ENCODE measurements around the gene C1QTNF8.
A peak's percentile ranks its signal among the peaks of the same experiment; 100 is the strongest.

The C1QTNF8 gene

GRCh38 chr16:1058216-1058615, 37.8 kb downstream of the C1QTNF8 start:
- TF ChIP-seq CTCF (conservative IDR thresholded peaks at IDR 0.05; ENCODE audit: low read length): no peak
- no peak overlapping the region for H3K4me3 ChIP-seq (ENCODE audit: low read length)
- DNase-seq (ENCODE audit: low read depth): no peak

- DNase-seq (ENCODE audit: low read depth): no peak
- H3K4me3 ChIP-seq (ENCODE audit: low read length): no peak overlapping the region
- peak; percentile 55 for TF ChIP-seq CTCF (conservative IDR thresholded peaks at IDR 0.05; ENCODE audit: low read length)
Observed at GRCh38 chr16:1057252-1057932, 38.7 kb downstream of the C1QTNF8 start.

- no peak for DNase-seq (ENCODE audit: low read depth)
- no peak for TF ChIP-seq CTCF (conservative IDR thresholded peaks at IDR 0.05; ENCODE audit: low read length)
- no peak overlapping the region for H3K4me3 ChIP-seq (ENCODE audit: low read length)
Observed at GRCh38 chr16:1056196-1056595, 39.8 kb downstream of the C1QTNF8 start.

- no peak for TF ChIP-seq CTCF (conservative IDR thresholded peaks at IDR 0.05; ENCODE audit: low read length)
- H3K4me3 ChIP-seq (ENCODE audit: low read length): no peak overlapping the region
- DNase-seq (ENCODE audit: low read depth): no peak
Observed at GRCh38 chr16:1055557-1055924, 40.5 kb downstream of the C1QTNF8 start.

GRCh38 chr16:1054660-1055556, 41.1 kb downstream of the C1QTNF8 start:
- H3K4me3 ChIP-seq (ENCODE audit: low read length): no peak overlapping the region
- peak; percentile 63 for TF ChIP-seq CTCF (conservative IDR thresholded peaks at IDR 0.05; ENCODE audit: low read length)
- peak; percentile 37 for DNase-seq (ENCODE audit: low read depth)

GRCh38 chr16:1053700-1054368, 42.2 kb downstream of the C1QTNF8 start:
- no peak for DNase-seq (ENCODE audit: low read depth)
- H3K4me3 ChIP-seq (ENCODE audit: low read length): no peak overlapping the region
- TF ChIP-seq CTCF (conservative IDR thresholded peaks at IDR 0.05; ENCODE audit: low read length): no peak
